ENCODE results near the gene NRG4.
"Not testable (repeated sequence)": the region's sequence is repeated elsewhere in the genome, so short reads cannot be mapped to it uniquely, and the experiment has no call there.

NRG4 gene

DNA sequence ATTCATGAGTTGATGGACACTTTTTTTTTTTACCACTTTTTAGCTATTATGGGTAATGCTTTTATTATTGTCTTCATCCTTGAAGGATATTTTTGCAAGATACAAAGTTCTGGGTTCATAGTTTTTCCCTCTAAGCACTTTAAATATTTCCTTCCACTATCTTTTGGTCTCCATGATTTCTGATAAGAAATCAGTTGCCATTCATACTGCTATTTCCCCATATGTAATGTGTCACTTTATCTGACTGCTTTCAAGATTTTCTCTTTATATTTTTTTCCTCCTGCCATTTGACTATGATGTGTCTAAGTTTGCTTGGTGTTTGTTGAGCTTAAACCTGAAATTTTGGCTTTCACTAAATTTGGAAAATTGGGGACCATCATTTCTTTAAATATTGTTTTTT lies 19.3 kb downstream of the NRG4 start:
- DNase-seq, result no peak

DNA sequence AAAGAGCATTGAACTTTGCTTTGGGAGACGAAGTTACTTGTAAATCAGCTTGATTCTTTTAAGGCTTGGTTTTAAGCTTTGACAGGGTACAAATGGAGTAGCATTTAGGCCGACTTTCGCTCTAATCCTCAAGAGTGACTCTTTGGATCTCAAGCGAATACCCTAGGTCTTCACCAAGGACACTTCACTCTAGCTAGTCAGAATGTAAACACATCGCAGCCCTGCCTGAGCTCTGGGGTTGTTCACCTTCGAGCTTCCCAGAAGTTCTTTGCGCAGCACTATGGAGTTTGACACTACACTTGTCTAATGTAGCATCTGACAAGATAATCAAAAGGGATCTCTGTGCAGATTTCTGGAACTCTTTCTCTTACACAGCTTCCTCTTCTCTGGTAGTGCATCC lies 22.3 kb downstream of the NRG4 start:
- DNase-seq, result no peak

DNA sequence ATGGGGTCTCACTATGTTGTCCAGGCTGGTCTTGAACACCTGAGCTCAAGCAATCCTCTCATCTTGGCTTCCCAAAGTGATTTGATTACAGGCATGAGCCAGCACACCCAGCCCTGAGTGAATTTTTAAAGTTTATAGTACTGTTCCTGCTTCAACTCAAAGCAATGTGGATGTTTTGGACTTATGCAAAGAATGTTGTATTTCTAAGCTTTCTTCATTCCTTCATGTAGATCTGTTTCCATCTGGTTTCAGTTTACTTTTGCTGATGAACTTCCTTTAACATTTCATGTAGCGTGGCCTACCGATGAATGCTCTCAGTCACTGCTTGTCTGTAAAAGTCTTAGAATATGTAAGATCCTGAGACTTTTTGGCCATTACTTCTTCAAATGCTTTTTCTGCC lies 23.2 kb downstream of the NRG4 start:
- no peak for DNase-seq

DNA sequence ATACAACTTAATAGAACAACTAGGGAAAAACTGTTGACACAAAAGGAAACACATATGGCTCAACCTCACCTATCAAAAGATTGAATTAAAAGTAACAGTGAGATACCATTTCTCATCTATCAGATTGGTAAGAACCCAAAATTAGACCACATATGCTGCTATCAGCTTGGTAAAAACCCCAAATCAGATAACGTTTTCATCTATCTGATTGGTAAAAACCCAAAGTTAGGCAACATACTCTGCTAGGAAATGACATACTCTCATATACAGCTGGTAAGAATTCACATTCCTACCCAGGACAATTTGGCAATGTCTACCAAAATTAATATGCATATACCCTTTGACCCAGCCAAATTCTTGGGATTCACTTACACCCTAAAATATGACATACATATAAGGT lies 26.3 kb downstream of the NRG4 start:
- DNase-seq, result no peak

DNA sequence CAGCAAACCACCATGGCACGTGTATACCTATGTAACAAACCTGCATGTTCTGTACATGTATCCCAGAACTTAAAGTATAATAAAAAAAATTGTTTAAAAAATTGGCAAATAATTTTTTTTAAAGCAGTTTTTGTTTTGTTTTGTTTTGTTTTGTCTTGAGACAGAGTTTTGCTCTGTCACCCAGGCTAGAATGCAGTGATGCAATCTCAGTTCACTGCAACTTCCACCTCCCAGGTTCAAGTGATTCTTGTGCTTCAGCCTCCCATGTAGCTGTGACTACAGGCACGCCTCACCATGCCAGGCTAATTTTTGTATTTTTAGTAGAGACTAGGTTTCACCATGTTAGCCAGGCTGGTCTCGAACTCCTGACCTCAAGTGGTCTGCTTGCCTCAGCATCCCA lies 27.5 kb downstream of the NRG4 start:
- not testable (repeated sequence) for DNase-seq

DNA sequence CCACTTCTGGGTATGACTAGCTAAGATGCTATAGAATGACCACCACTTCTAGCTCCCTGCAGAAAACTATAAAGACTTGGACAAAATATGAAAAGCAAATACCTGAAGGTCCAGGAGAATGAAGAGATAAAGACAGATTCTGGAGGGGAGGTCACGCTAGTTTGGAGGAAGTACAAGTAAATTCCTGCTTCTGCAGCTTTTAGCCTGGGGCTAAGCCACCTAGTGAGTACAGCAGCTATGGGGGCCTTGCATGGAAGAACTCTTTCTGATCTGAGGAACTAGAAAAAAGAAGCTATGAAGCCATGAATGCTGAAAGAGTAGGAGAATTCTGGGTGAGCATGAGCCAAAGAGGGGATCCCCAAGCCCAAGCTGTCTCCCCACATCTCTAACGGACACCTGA lies 29.8 kb downstream of the NRG4 start:
- DNase-seq, result no peak

DNA sequence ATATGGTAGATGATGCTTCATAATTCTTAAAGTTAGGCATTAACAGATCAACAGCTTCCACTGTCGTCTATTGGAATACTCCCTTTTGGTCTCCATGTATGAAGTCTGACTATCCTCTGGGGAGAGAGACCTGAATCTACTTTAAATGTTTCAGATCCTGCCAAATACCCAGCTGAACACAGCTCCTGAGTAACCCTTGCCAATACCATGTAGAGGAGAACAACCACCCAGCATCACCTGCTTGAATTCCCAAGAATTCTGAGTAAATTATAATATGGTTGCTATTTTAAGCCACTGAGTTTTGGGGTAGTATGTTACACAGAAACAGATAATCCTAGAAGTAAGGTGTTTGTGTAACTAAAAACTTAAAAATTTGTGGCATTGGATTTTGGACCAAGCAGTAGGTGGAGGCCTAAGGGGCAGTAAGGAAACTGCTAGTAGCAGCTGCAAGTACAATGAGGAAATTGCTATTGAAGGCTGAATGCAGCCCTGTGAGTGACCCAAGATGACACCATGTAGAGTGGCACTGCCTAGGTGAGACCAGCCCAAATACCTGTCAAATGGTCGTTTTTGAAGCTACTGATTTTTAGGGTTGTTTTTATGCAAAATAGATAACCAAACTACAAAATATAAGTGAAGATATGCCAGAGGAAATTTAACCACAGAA lies 30.9 kb downstream of the NRG4 start:
- DNase-seq, result no peak

DNA sequence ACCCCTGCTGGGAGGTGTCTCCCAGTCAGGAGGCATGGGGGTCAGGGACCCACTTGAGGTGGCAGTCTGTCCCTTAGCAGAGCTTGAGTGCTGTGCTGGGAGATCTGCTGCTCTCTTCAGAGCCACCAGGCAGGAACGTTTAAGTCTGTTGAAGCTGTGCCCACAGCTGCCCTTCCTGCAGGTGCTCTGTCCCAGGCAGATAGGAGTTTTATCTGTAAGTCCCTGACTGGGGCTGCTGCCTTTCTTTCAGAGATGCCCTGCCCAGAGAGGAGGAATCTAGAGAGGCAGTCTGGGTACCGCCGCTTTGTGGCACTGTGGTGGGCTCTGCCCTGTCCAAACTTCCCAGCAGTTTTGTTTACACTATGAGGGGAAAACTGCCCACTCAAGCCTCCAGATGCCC lies 35.5 kb downstream of the NRG4 start:
- not testable (repeated sequence) for DNase-seq

DNA sequence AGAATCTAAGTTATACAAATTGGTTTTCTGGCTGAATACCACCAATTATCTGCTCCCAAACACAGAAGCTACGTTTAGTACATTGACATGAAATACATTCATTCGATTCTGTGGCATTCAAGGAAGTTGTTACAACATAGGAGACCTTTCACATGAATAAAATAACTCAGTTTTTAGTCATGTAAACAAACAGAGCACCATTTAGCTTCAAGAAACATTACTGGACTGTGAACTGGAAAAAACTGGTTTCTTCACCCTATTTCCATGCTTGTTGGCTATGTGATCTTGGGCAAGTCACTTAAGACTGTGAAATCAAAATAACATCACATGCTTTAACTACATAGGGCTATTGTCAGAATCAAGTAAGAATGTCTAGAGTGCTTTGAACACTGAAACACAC lies 46.2 kb downstream of the NRG4 start:
- no peak for DNase-seq

DNA sequence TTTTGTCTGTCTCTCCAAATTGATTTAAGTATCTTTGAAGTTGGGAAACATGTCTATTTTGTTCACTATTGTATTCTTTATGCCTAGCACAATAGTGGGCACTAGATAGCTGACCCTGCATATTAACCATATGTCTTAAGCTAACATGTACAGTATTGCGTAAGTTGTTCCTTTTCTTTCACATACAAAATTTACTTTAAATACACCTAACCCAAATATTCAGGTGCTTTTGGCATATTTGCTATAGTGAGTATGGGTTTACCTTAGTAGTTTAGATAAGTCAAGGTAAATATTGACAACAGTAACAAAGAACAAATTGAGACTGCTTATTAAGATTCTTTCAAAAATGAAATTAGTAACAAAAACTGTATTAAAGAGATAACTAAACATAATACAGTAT lies 50.9 kb downstream of the NRG4 start:
- DNase-seq, result no peak

DNA sequence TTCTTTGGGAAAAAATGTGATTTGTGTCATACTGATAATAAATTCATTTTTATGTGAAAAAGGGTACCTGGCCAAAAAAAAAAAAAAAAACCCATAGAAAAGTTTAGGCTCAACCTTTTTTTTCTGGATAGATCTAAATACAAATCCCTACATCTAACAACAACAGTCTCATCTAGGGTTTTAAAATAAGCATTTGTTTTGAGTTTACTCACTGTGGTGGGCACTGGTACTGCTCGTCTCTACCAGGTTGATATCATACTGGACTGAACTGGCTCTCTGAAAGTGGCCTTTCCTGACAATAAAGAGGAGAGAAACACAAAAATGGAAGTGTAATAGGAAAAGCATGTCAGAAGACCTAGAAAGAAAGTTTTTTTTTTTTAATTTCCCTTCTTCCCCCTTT lies 56.5 kb downstream of the NRG4 start:
- no peak for DNase-seq

DNA sequence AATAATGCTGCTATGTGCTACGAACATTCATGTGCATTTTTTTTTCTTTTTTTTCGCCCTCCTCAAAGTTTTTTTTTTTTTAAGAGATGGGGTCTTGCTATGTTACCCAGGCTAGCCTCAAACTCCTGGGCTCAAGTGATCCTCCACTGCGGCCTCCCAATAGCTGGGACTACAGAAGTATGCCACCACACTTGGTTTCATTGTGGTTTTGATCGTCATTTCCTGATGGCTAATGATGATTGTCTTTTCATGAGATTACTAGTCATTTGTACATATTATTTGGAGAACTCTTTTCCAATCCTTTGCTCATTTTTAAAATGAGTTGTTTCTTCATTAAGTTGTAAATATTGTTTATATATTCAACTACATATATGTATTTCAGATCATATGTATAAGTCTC lies 59.7 kb downstream of the NRG4 start:
- no peak for DNase-seq

DNA sequence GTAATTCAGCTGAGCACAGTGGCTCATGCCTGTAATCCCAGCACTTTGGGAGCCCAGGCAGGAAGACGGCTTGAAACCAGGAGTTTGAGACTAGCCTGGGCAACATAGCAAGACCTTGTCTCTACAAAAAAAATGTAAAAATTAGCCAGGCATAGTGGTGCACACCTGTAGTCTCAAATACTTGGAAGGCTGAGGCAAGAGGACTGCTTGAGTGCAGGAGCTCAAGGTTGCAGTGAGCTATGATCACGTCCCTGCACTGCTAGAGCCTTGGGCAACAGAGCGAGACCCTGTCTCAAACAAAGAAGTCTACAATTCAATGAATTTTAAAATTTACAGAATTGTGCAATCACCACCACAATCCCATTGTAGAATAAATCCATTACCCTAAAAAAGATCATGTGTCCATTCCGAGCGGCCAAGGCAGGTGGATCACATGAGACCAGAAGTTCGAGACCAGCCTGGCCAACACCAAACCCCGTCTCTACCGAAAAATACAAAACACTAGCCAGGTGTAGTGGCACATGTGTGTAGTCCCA lies 63.4 kb downstream of the NRG4 start:
- no peak for DNase-seq

DNA sequence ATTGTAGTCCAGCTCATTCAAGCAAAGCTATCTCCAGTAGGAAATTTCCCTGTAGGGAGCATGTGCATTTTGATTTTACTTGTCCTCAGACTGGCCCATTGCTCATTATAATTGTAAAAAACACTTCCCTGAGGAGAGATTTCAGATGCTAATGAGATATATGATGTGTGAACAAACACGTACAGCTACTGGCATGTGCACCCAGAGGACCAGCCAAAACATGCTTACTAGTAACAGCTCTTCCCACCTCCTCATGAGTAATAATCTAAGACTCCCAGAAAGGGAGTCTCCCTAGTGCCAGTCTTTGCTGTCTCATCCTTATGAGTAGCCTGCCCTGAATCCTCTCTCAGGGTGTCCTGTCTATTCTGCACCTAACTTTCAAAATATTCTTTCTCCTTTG lies 65.1 kb downstream of the NRG4 start:
- DNase-seq, result no peak

DNA sequence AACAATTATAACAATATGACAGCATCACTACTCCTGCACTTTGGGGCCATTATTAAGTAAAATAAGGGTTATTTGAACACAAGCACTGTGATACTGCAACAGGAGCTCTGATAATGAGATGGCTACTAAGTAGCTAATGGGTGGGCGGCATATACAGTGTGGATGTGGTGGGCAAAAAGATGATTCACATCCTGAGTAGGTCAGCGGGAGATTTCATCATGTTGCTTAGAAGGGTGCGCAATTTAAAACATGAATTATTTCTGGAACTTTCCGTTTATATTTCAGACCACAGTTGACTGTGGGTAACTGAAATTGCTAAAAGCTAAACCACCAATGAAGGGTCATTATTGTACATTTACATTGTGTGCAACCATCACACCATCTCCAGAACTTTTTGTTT lies 66.3 kb downstream of the NRG4 start:
- DNase-seq, result no peak

DNA sequence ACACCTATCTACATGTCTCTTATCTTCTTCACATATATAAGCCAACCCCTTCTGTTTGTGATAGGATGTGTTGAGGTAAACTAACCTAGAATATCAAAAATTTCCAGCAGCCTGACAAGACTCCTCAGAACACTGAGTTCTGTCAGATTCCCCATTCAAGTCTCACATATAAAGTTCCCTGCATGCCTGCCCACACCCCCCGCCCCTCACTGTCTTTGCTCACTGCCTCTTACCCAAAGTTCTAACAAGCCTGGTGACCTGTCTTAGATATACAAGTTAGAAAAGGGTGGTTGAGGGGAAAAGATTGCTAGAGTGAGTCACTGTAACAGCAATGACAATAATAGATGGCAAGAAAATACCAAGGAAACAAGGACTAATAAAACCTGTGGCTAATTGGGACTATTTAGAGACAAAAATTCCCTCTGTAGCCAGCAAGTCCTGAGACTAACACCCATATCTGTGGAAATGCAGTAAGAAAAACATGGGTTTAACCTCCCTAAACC lies 68.5 kb downstream of the NRG4 start:
- no peak for DNase-seq

DNA sequence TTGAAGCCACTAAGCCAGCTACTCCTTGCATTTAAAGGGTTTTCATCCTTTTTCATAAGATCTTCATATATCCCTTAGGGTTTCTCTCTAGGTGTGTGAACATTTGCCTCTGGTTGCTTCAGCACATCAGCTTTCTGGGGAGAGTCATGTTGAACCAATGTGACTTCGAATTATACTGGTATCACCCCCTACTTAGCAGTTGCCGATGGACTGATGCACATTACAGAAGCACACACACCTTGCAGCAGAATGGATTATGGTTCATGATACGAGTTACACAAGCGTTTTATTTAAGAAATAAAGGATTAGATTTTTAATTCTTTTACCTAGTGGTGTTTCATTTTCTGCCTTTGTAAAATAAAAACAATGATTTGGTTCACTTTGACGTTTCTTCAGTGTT lies 69.0 kb downstream of the NRG4 start:
- DNase-seq, result no peak

DNA sequence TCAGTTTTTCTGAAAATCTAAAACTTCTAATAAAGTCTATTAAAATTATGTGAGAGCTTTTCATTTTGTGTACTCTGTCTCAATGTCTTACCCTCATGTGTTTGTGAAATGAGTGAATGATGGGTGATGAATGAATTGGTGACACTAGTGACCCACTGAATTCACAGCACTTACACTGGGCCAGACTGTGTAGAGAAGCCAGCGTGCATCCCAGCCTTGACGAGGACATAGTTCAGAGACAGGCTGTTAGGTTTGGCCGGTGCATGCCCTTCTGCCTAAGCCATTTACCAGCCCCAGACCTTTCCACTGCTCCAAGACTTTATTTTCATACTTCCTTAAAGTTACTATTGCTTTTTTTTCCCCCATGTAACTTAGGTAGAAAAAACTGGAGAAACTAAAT lies 69.8 kb downstream of the NRG4 start:
- DNase-seq, result no peak

DNA sequence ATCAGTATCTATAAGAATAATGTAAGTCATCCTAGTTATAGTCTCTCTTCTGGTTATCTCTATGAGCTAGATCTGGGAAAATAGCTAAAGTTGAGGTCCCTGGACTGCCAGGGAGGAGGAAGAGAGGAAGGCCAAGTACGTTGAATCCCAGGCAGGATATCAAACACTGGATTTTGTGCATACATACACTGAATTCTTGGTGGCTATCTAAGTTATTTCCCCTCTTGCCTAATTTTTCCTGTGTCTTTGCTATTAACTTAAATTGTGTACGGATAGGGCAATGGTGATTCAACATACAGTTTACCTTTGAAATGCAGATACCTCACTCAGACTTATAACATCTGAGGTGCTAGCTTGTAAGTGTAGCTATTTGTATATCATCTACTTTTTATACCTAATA lies 81.4 kb downstream of the NRG4 start:
- no peak for DNase-seq

DNA sequence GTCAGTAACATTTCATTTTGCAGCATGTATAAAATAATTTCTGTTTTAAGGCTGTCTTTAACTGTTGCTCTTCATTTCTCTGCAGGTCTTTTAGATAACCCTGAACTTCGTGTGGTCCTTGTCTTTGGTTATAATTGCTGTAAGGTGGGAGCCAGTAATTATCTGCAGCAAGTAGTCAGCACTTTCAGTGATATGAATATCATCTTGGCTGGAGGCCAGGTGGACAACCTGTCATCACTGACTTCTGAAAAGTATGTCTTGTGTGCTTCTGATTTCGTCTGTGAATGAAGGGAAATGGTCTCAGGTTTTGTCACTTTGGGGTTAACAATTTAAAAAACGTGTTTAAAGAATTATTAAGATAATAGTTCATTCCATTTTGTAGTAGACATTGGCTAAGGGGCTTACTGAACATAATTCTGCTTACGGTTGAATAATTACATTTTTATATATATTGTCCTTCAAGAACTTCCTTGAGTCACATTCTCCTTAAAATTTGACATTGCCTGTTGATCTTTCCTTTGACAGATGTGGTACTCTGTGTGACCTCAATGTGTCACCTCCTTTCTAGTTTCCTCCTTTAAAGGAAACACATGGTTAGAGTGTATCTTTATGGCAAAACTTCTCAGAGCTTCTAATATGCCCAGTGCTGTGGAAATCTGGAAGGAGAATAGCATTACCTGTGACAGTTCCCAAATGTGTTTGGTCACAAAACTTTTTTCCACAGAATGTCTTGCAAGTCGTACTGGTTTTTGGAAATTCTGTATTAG lies 82.2 kb downstream of the NRG4 start:
- no peak for DNase-seq

DNA sequence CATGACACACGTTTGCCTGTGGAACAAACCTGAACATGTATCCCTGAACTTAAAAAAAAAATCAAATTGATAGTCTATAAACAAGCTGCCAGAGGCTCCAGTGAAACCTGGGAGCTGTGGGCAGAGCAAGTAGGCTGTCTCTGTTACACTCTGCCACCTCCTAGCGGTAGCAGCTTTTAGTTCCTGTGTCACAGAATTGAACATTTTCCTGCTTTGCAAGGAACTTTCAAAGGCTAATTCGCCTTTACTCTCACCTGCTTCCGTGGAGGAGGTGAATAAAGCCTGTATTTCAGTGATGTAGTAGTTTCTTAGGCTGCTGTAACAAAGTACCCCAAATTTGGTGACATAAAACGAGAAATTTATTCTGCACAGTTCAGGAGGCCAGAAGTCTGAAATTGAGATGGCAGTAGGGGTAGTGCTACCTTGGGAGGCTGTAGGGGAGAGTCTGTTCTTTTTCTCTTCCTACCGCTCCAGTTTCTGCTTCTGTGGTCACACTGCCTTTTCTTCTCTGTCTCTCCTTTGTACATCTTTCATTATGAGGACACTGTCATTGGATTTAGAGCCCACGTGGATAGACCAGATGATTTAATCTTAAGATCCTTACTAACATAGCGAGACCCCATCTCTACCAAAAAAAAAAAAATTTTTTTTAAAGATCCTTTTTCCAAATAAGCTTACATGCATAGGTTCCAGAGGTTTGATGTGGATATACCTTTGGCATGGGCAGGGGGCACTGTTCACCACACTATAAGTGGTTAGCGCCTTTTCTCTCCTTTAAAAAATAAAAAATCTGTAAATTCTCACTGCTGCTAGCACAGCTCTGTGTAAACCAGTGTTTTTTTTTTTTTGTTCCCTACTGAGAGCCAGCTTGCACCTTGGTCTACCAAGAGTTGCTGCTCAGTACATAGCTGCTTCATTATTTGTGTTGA lies 83.3 kb downstream of the NRG4 start:
- no peak for DNase-seq

DNA sequence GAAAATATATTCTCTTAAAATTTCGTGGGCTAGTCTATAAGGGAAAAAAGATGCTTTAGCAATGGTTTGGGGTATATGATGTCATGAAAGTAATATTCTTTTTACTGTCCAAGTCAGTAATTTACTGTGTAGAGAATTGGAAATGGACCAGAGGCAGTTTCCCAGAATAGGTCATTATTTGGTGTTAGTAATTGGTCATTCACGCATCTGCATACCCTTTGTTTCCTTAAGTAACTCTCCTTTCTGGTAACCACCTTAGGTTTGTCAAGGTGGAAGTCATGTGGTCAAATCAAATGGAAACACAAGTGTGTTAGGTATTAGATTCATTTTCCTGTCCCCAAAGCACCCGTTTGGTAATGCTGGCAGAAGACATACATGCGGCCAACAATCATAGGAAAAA lies 84.6 kb downstream of the NRG4 start:
- DNase-seq, result no peak

DNA sequence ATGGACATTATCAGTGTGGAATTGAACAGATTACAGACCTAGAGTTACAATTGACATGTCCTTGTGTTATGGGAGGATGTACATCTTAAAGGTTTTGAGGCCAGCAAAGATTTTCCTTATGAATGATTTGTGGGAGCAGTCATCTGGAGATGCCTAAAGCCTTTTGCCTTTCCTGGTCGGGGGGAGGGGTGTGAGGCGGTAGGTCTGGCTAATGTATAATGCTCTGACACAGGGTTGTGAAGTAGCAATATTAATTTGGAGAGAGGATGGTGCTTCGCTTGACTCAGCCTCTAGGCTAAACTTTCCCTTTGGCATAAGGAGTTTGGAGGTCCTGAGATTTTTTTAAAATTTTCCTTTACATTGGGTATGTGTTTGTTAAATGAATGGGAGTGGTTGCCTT lies 85.3 kb downstream of the NRG4 start:
- DNase-seq, result no peak
